Keratinocyte (primary cell): ENCODE data around the gene ZNF174. TPM values are rescaled to one million over a fixed set of nuclear protein-coding genes. Genes with fewer than 3 reads are reported as not detected.

Source experiments
- DNase-seq: peaks from one replicate; pipeline ENCODE4 v3.0.0-alpha.2; 2011; ENCODE audit warnings: low read depth, missing footprints, low spot score
- FAIRE-seq: peaks from 2 replicates; lab custom pipeline; 2011; peaks lifted over from hg19 to GRCh38; lab: Jason Lieb, UNC
- H2AFZ ChIP-seq: 2 replicates; pipeline ENCODE4 v1.6.0; 2012; ENCODE audit warnings: low read length, control low read depth, inconsistent platforms; ENCODE audit not compliant: control insufficient read depth
- H3K27ac ChIP-seq: 2 replicates; pipeline ENCODE4 v1.5.1; 2011; ENCODE audit warnings: low read length; ENCODE audit not compliant: control insufficient read depth, insufficient read depth
- H3K27me3 ChIP-seq: 3 replicates; pipeline ENCODE4 v1.6.0; 2011; ENCODE audit warnings: low read length; ENCODE audit not compliant: control insufficient read depth, insufficient read depth; ENCODE audit errors: extremely low read depth
- H3K36me3 ChIP-seq, 2 experiments: 2 replicates in 1 of 2; 3 replicates in 1 of 2; pipeline ENCODE4 v1.5.1; 2011; ENCODE audit warnings: low read length in 2 of 2, mild to moderate bottlenecking in 1 of 2; ENCODE audit not compliant: control insufficient read depth in 2 of 2, insufficient read depth in 2 of 2; ENCODE audit errors: extremely low read depth in 1 of 2
- H3K4me1 ChIP-seq: 3 replicates; pipeline ENCODE4 v1.5.1; 2011; ENCODE audit warnings: low read length; ENCODE audit not compliant: control insufficient read depth, insufficient read depth; ENCODE audit errors: extremely low read depth
- H3K4me2 ChIP-seq: 3 replicates; pipeline ENCODE4 v1.6.0; 2011; ENCODE audit warnings: low read depth, low read length; ENCODE audit not compliant: control insufficient read depth, insufficient read depth; ENCODE audit errors: extremely low read depth
- H3K4me3 ChIP-seq, 3 experiments: fragments of 200-600 bp in 1 of 3; sonication (generic) in 1 of 3; 2 replicates in 2 of 3; 3 replicates in 1 of 3; pipeline ENCODE4 v1.5.1; 2011 to 2016; ENCODE audit warnings: low read length in 3 of 3, mild to moderate bottlenecking in 3 of 3, control low read depth in 2 of 3, inconsistent platforms in 1 of 3, low read depth in 1 of 3, mixed read lengths in 1 of 3, mixed run types in 1 of 3, moderate library complexity in 1 of 3; ENCODE audit not compliant: control insufficient read depth in 2 of 3, insufficient read depth in 2 of 3; ENCODE audit errors: extremely low read depth in 1 of 3
- H3K79me2 ChIP-seq: 2 replicates; pipeline ENCODE4 v1.6.0; 2012; ENCODE audit warnings: low read length; ENCODE audit not compliant: control insufficient read depth, insufficient read depth
- H3K9ac ChIP-seq: 3 replicates; pipeline ENCODE4 v1.6.0; 2011; ENCODE audit warnings: low read length; ENCODE audit not compliant: control insufficient read depth, insufficient read depth; ENCODE audit errors: extremely low read depth
- H3K9me1 ChIP-seq: 3 replicates; pipeline ENCODE4 v1.6.0; 2011; ENCODE audit warnings: low read length; ENCODE audit not compliant: control insufficient read depth, insufficient read depth; ENCODE audit errors: extremely low read depth
- H3K9me3 ChIP-seq: 2 replicates; pipeline ENCODE4 v1.5.1; 2012; ENCODE audit warnings: low read depth, low read length; ENCODE audit not compliant: control insufficient read depth
- H4K20me1 ChIP-seq: 3 replicates; pipeline ENCODE4 v1.6.0; 2011; ENCODE audit warnings: low read length; ENCODE audit not compliant: control insufficient read depth, insufficient read depth; ENCODE audit errors: extremely low read depth
- CTCF ChIP-seq, 3 experiments: IDR thresholded peaks in 1 of 3; conservative IDR thresholded peaks in 1 of 3; optimal IDR thresholded peaks in 1 of 3; 2 replicates in 2 of 3; 3 replicates in 1 of 3; pipeline versions ENCODE3 to v1.5.1; 2011; ENCODE audit warnings: low read length in 3 of 3, mild to moderate bottlenecking in 3 of 3, moderate library complexity in 2 of 3, control low read depth in 1 of 3, inconsistent platforms in 1 of 3; ENCODE audit not compliant: insufficient read depth in 2 of 3; ENCODE audit errors: extremely low read depth in 1 of 3
- EZH2 ChIP-seq: IDR thresholded peaks from one replicate; pipeline ENCODE4 v1.6.1; 2012; ENCODE audit warnings: inconsistent platforms, mild to moderate bottlenecking, low read length, moderate library complexity
- dilution Hi-C: fragments of 300-500 bp; cut with MboI; formaldehyde crosslinking; loops from one replicate; pipeline ENCODE4 v1.7.0; 2020; ENCODE audit warnings: low sequenced_read_pairs; ENCODE audit not compliant: extremely low pct_ligation_motif_present
- polyA minus RNA-seq, 3 experiments: library from RNA; depleted of rRNA, polyadenylated mRNA; stranded (reverse); fragments of >200 nt; gene quantifications; 1 replicate in 1 of 3; 2 replicates in 1 of 3; 3 replicates in 1 of 3; pipeline ENCODE4 v1.2.3, GENCODE V29; 2011
- polyA plus RNA-seq, 5 experiments: library from polyadenylated mRNA; depleted of rRNA in 3 of 5; stranded (reverse) in 3 of 5; stranded (forward) in 1 of 5; unstranded in 1 of 5; fragments of >200 nt; gene quantifications; 1 replicate in 1 of 5; 2 replicates in 3 of 5; 3 replicates in 1 of 5; pipeline versions ENCODE4 v1.2.1 to v1.2.3, GENCODE V29; 2011 to 2012; ENCODE audit warnings: missing spikeins in 2 of 5, low read depth in 1 of 5, low replicate concordance in 1 of 5

The ZNF174 gene
- polyA plus RNA-seq = 6.0 to 9.2 TPM (median 8.0 TPM) in 3 replicates
- polyA plus RNA-seq (2011; ENCODE audit: low read depth) = 1.7 TPM
- polyA plus RNA-seq (2011; cell fraction: cytosol; rRNA removed) = 6.2 and 7.5 TPM in 2 replicates
- polyA plus RNA-seq (2011; cell fraction: nucleus; rRNA removed) = 9.0 and 9.6 TPM in 2 replicates
- 4.8 and 7.6 TPM in 2 replicates for polyA plus RNA-seq (2012; ENCODE audit: low replicate concordance)
- 4.1 to 6.6 TPM (median 5.1 TPM) in 3 replicates for polyA minus RNA-seq
- polyA minus RNA-seq (2011; cell fraction: cytosol; rRNA and poly(A)+ RNA removed) = 5.2 TPM
- polyA minus RNA-seq (2011; cell fraction: nucleus; rRNA and poly(A)+ RNA removed) = 4.9 and 6.3 TPM in 2 replicates

GRCh38 chr16:3400779-3401688, at the start of gene ZNF174, which contains the start of gene ZSCAN32:
ZNF174 (plus strand) TSS chr16:3401215; CDS start chr16:3402005, 790 bp downstream.
ZSCAN32 (minus strand) TSS chr16:3401004; CDS start chr16:3397557, 3,447 bp downstream.
- peaks cover 7% of the 10 kb centered on the region for H3K4me1 ChIP-seq
- peak; percentile 29 for FAIRE-seq
- TF ChIP-seq EZH2 (no peak), CTCF (optimal IDR thresholded peaks at IDR 0.05 in 1 of 3, IDR thresholded peaks at IDR 0.05 in 1 of 3, conservative IDR thresholded peaks at IDR 0.05 in 1 of 3; ENCODE audit: extremely low read depth in 1 of 3, insufficient read depth in 2 of 3, low read length in 3 of 3) (peak in 1 of 3 experiments; percentile 4)
- no peaks in the 10 kb centered on the region for H3K9me1 ChIP-seq
- dilution Hi-C loops = no loop called here
- H3K27ac ChIP-seq = peak within 1 kb of the TSS; percentile 71
- peak within 1 kb of the TSS; percentile 89 for H3K9ac ChIP-seq
- H4K20me1 ChIP-seq = no peaks in the 10 kb centered on the region
- H3K9me3 ChIP-seq = peaks cover 4% of the 10 kb centered on the region
- peaks cover 19 to 23% of the 10 kb centered on the region in 2 experiments for H3K36me3 ChIP-seq
- DNase-seq = peak; percentile 96
- H3K79me2 ChIP-seq = peaks cover 53% of the 10 kb centered on the region
- H3K27me3 ChIP-seq = no peaks in the 10 kb centered on the region
- H2AFZ ChIP-seq = peak within 1 kb of the TSS; percentile 91
- H3K4me2 ChIP-seq = peak within 1 kb of the TSS; percentile 99
- H3K4me3 ChIP-seq = peak within 1 kb of the TSS; percentile 91 to 98 (median 94)

- Histone ChIP-seq H3K27ac (no peak within 1 kb of the TSS), H3K27me3 (no peaks in the 10 kb centered on the region), H3K9me3 (no peaks in the 10 kb centered on the region), H2AFZ (no peak within 1 kb of the TSS), H3K4me1 (no peaks in the 10 kb centered on the region), H3K79me2 (no peaks in the 10 kb centered on the region), H3K9ac (no peak within 1 kb of the TSS), H3K9me1 (no peaks in the 10 kb centered on the region), H3K36me3 (no peaks in the 10 kb centered on the region), H3K4me2 (no peak within 1 kb of the TSS), H3K4me3 (no peak within 1 kb of the TSS), H4K20me1 (no peaks in the 10 kb centered on the region)
- no peak for TF ChIP-seq EZH2
- no peak for TF ChIP-seq CTCF (optimal IDR thresholded peaks at IDR 0.05 in 1 of 3, IDR thresholded peaks at IDR 0.05 in 1 of 3, conservative IDR thresholded peaks at IDR 0.05 in 1 of 3; ENCODE audit: extremely low read depth in 1 of 3, insufficient read depth in 2 of 3, low read length in 3 of 3)
- FAIRE-seq = no peak
- no peak for DNase-seq
- dilution Hi-C loops = no loop called here
These were observed 45.4 kb upstream of the ZNF174 start, which contains the start of gene OR2C1 for GRCh38 chr16:3355589-3355988. OR2C1 (plus strand) TSS chr16:3355889; CDS start chr16:3355941, 52 bp downstream.
